Gastroesophageal sphincter (tissue), 4 donors: ENCODE results near the gene ABLIM2. TPM values are rescaled to one million over a fixed set of nuclear protein-coding genes. Genes with fewer than 3 reads are reported as not detected.

Experiments used
- ATAC-seq: fragments of 150-250 bp; one replicate; pipeline ENCODE4 v1.9.1; 2016; ENCODE audit warnings: mild to moderate bottlenecking, moderate library complexity
- H3K27ac ChIP-seq, 4 donors: fragments of 200-600 bp; sonication (generic) in 3 of 4; 1 replicate in 3 of 4; 2 replicates in 1 of 4; pipeline ENCODE4 v1.5.1; 2016 to 2019
- H3K27me3 ChIP-seq: fragments of 200-600 bp; sonication (generic); one replicate; pipeline ENCODE4 v1.5.1; 2019
- H3K36me3 ChIP-seq, 2 donors: fragments of 200-600 bp; sonication (generic); one replicate each; pipeline ENCODE4 v1.5.1; 2019; ENCODE audit warnings: control low read depth in 1 of 2
- H3K4me1 ChIP-seq, 3 donors: fragments of 200-600 bp; sonication (generic); 1 replicate in 2 of 3; 2 replicates in 1 of 3; pipeline ENCODE4 v1.5.1; 2016 to 2019; ENCODE audit warnings: control low read depth in 2 of 3
- H3K4me3 ChIP-seq, 2 donors: fragments of 200-600 bp; sonication (generic); one replicate each; pipeline ENCODE4 v1.5.1; 2019; ENCODE audit warnings: mild to moderate bottlenecking in 1 of 2, moderate library complexity in 1 of 2
- H3K9me3 ChIP-seq, 3 donors: fragments of 200-600 bp; sonication (generic); one replicate each; pipeline ENCODE4 v1.5.1; 2017 to 2019; ENCODE audit warnings: control low read depth in 2 of 3
- CTCF ChIP-seq, 4 experiments: fragments of 200-600 bp in 2 of 4; fragments of 450-650 bp in 2 of 4; sonication (generic) in 1 of 4; IDR thresholded peaks; one replicate each; pipeline ENCODE4 v1.5.1; 2017 to 2019; ENCODE audit warnings: antibody characterized with exemption in 4 of 4, mild to moderate bottlenecking in 2 of 4, moderate library complexity in 2 of 4
- EP300 ChIP-seq: sonication (generic); formaldehyde crosslinking; IDR thresholded peaks from one replicate; pipeline ENCODE4 v1.6.1; 2017; ENCODE audit warnings: antibody characterized with exemption, mild to moderate bottlenecking
- POLR2A ChIP-seq, 2 donors: fragments of 450-650 bp; IDR thresholded peaks; one replicate each; pipeline ENCODE4 v1.6.1; 2017; ENCODE audit warnings: antibody characterized with exemption in 2 of 2, mild to moderate bottlenecking in 2 of 2, moderate library complexity in 1 of 2
- POLR2AphosphoS5 ChIP-seq: sonication (generic); formaldehyde crosslinking; IDR thresholded peaks from one replicate; pipeline ENCODE4 v1.6.1; 2017; ENCODE audit warnings: antibody characterized with exemption
- WGBS, 2 donors: methylation state at CpG; one replicate each; pipeline ENCODE4 v1.1.5; 2018; ENCODE audit warnings: low coverage in 1 of 2; 5-methylcytosine and 5-hydroxymethylcytosine counted together
- total RNA-seq, 4 donors: library from RNA; depleted of rRNA; stranded (reverse); fragments of >200 nt; gene quantifications; one replicate each; pipeline ENCODE4 v1.1.0, GENCODE V29; 2016

The ABLIM2 gene
- total RNA-seq, 4 donors from 2014 or later, result 5.0 to 13.5 (median 8.0) TPM

GRCh38 chr4:8067274-8067936, 91.2 kb downstream of the ABLIM2 start:
- Histone ChIP-seq H3K4me3 (no peak overlapping the region), H3K36me3 (peaks cover 0 to 10% of the 10 kb centered on the region in 2 donors), H3K9me3 (peaks cover 0 to 23% (median 0%) of the 10 kb centered on the region in 3 donors), H3K27ac (no peak overlapping the region), H3K27me3 (peaks cover 7% of the 10 kb centered on the region), H3K4me1 (no peaks in the 10 kb centered on the region)
- 100% methylated on average over 1 to 5 of the region's 20 CpGs for WGBS, 2 donors
- no peak for ATAC-seq
- TF ChIP-seq EP300 (no peak), CTCF (IDR thresholded peaks at IDR 0.05) (no peak), POLR2AphosphoS5 (no peak), POLR2A (IDR thresholded peaks at IDR 0.05) (no peak)

GRCh38 chr4:8066336-8066931, 92.2 kb downstream of the ABLIM2 start:
- Histone ChIP-seq H3K27ac (no peak overlapping the region), H3K4me1 (no peaks in the 10 kb centered on the region), H3K36me3 (peaks cover 0 to under 1% of the 10 kb centered on the region in 2 donors), H3K27me3 (no peaks in the 10 kb centered on the region), H3K4me3 (no peak overlapping the region), H3K9me3 (peaks cover 0 to 23% (median 0%) of the 10 kb centered on the region in 3 donors)
- TF ChIP-seq CTCF (IDR thresholded peaks at IDR 0.05) (no peak), POLR2A (IDR thresholded peaks at IDR 0.05) (no peak), EP300 (no peak), POLR2AphosphoS5 (no peak)
- ATAC-seq, result no peak
- 73 to 82% methylated on average over 9 to 13 of the region's 13 CpGs for WGBS, 2 donors

GRCh38 chr4:8063974-8064563, 94.5 kb downstream of the ABLIM2 start:
- no peak for ATAC-seq
- Histone ChIP-seq H3K36me3 (peaks cover 0 to 21% of the 10 kb centered on the region in 2 donors), H3K4me3 (no peak overlapping the region), H3K27ac (no peak overlapping the region), H3K27me3 (no peaks in the 10 kb centered on the region), H3K4me1 (no peaks in the 10 kb centered on the region), H3K9me3 (peaks cover 0 to 23% (median 0%) of the 10 kb centered on the region in 3 donors)
- TF ChIP-seq CTCF (IDR thresholded peaks at IDR 0.05) (no peak), POLR2A (IDR thresholded peaks at IDR 0.05) (no peak), POLR2AphosphoS5 (no peak)
- 91 to 97% methylated on average over 7 to 9 of the region's 9 CpGs for WGBS, 2 donors

GRCh38 chr4:8061573-8061972, 97.0 kb downstream of the ABLIM2 start:
- H3K27me3 ChIP-seq, result no peaks in the 10 kb centered on the region
- no peak for ATAC-seq
- WGBS, 2 donors, result 67 to 82% methylated on average over 3 to 6 of the region's 8 CpGs
- no peaks in the 10 kb centered on the region for H3K4me1 ChIP-seq
- TF ChIP-seq EP300 (no peak), POLR2A (IDR thresholded peaks at IDR 0.05) (no peak), POLR2AphosphoS5 (no peak), CTCF (IDR thresholded peaks at IDR 0.05) (no peak)
- H3K36me3 ChIP-seq, result peaks cover 0 to 29% of the 10 kb centered on the region in 2 donors
- no peak overlapping the region for H3K4me3 ChIP-seq
- H3K27ac ChIP-seq, result no peak overlapping the region
- H3K9me3 ChIP-seq, result peaks cover 0 to 23% (median 0%) of the 10 kb centered on the region in 3 donors
